HEK293T (cell line): ENCODE data around the gene ACO2.

Source experiments
- BHLHE40 ChIP-seq: fragments of 450-650 bp; IDR thresholded peaks from 2 replicates; pipeline ENCODE4 v1.6.1; 2016; ENCODE audit warnings: mild to moderate bottlenecking, moderate library complexity, borderline replicate concordance
- ELF4 ChIP-seq: fragments of 450-650 bp; IDR thresholded peaks from 2 replicates; pipeline ENCODE4 v1.6.1; 2017; ENCODE audit warnings: antibody characterized with exemption
- FOXA1 ChIP-seq: fragments of 450-650 bp; IDR thresholded peaks from 2 replicates; pipeline ENCODE4 v1.6.1; 2016; ENCODE audit warnings: mild to moderate bottlenecking
- FOXK2 ChIP-seq: fragments of 450-650 bp; IDR thresholded peaks from 2 replicates; pipeline ENCODE4 v1.6.1; 2016; ENCODE audit warnings: mild to moderate bottlenecking
- HDGF ChIP-seq: fragments of 450-650 bp; IDR thresholded peaks from 2 replicates; pipeline ENCODE4 v1.6.1; 2017; ENCODE audit warnings: antibody characterized with exemption, borderline replicate concordance
- L3MBTL2 ChIP-seq: fragments of 450-650 bp; conservative IDR thresholded peaks from 2 replicates; pipeline ENCODE4 v1.6.1; 2016; ENCODE audit warnings: mild to moderate bottlenecking
- LEF1 ChIP-seq: fragments of 450-650 bp; IDR thresholded peaks from 2 replicates; pipeline ENCODE4 v1.6.1; 2017; ENCODE audit warnings: mild to moderate bottlenecking, borderline replicate concordance
- NFRKB ChIP-seq: fragments of 450-650 bp; IDR thresholded peaks from 2 replicates; pipeline ENCODE4 v1.6.1; 2016; ENCODE audit warnings: mild to moderate bottlenecking, moderate library complexity
- PKNOX1 ChIP-seq: fragments of 450-650 bp; IDR thresholded peaks from 2 replicates; pipeline ENCODE4 v1.6.1; 2016
- SP1 ChIP-seq: fragments of 450-650 bp; IDR thresholded peaks from 2 replicates; pipeline ENCODE4 v1.6.1; 2017
- SUZ12 ChIP-seq: fragments of 450-650 bp; IDR thresholded peaks from 2 replicates; pipeline ENCODE4 v1.6.1; 2016; ENCODE audit warnings: mild to moderate bottlenecking
- TARDBP ChIP-seq: fragments of 450-650 bp; IDR thresholded peaks from 2 replicates; pipeline ENCODE4 v1.6.1; 2016
- ZNF384 ChIP-seq: fragments of 450-650 bp; IDR thresholded peaks from 2 replicates; pipeline ENCODE4 v1.6.1; 2016

- TF ChIP-seq LEF1 (no peak), TARDBP (no peak), PKNOX1 (no peak), ZNF384 (no peak), NFRKB (no peak), FOXA1 (no peak), SUZ12 (no peak), HDGF (no peak), SP1 (no peak), BHLHE40 (no peak), ELF4 (no peak), L3MBTL2 (no peak), FOXK2 (no peak)
Observed at GRCh38 chr22:41445129-41446056, 23.5 kb upstream of the ACO2 start.
